SHP77 (cell line): Measurements from ENCODE around the gene BDNF.

Experiments
- DNase-seq, 2 experiments: peaks; one replicate each; lab custom pipeline; 2025; lab: John Stamatoyannopoulos, UW

BDNF gene

GRCh38 chr11:27626269-27626937 lies 73.9 kb downstream of the BDNF start:
- DNase-seq: no peak

GRCh38 chr11:27625347-27625912 lies 74.8 kb downstream of the BDNF start:
- no peak for DNase-seq

GRCh38 chr11:27623945-27624523 lies 76.2 kb downstream of the BDNF start:
- DNase-seq: no peak

- no peak for DNase-seq
Observed at GRCh38 chr11:27622541-27623300, 77.5 kb downstream of the BDNF start.

- no peak for DNase-seq
Observed at GRCh38 chr11:27621405-27622161, 78.7 kb downstream of the BDNF start.

- DNase-seq: no peak
Observed at GRCh38 chr11:27619763-27620335, 80.4 kb downstream of the BDNF start.

- DNase-seq: no peak
Observed at GRCh38 chr11:27619039-27619574, 81.1 kb downstream of the BDNF start.

- no peak for DNase-seq
Observed at GRCh38 chr11:27618281-27618915, 81.9 kb downstream of the BDNF start.

GRCh38 chr11:27616711-27617110 lies 83.5 kb downstream of the BDNF start:
- no peak for DNase-seq

- DNase-seq: no peak
Observed at GRCh38 chr11:27615833-27616232, 84.4 kb downstream of the BDNF start.

GRCh38 chr11:27614092-27614491 lies 86.2 kb downstream of the BDNF start:
- no peak for DNase-seq

- DNase-seq: no peak
Observed at GRCh38 chr11:27612932-27613880, 87.0 kb downstream of the BDNF start.

- DNase-seq: no peak
Observed at GRCh38 chr11:27611947-27612455, 88.3 kb downstream of the BDNF start.

- no peak for DNase-seq
Observed at GRCh38 chr11:27611390-27611789, 88.9 kb downstream of the BDNF start.

- DNase-seq: no peak
Observed at GRCh38 chr11:27610946-27611345, 89.3 kb downstream of the BDNF start.

- no peak for DNase-seq
Observed at GRCh38 chr11:27610280-27610679, 90.0 kb downstream of the BDNF start.

- no peak for DNase-seq
Observed at GRCh38 chr11:27608951-27609350, 91.3 kb downstream of the BDNF start.

GRCh38 chr11:27605422-27605821 lies 94.8 kb downstream of the BDNF start:
- no peak for DNase-seq
